ENCODE measurements around the gene MTX3.
A peak's percentile ranks its signal among the peaks of the same experiment; 100 is the strongest.

Gene MTX3

DNA sequence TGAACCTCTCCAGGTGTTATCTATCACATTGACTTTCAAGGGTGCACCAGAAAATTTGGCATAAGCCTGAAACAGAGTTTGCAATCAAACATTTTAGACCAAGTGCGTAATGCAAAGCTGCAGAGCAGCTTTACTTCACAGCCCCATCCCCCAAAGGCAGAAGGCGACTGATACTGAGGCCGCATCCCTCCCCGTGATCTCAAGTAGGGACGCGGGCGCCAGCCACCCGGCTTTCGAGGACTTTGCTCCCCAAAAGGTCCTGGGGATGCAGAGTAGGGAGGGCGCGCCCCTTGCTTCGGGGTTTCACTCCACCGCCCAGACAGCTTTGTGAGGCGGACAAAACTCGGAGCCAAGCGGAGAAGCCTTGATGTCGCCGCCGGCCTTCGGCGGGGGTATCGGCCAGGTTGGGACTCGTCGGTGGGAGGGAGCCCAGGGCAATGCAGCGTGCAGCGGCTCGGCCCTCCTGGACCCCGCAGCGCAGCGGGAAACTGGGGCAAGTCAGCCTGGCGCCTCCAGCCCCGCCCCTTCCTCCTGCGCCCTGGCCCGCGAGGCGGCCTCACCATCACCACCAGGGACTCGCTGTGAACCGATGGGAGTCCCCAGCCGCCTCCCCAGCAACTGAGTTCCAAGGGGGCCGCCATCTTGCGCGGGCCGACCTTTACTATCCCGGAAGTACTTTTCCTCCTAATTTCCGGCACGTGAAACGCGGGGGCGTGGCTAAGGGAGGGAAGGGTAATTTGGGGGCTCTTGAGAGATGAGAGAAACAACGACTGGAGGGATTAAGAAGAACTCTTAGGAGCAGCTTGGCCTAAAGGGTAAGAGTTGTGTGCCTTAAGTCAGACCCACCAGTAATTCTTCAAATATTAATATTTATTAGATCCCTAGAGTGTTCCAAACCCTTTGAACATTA lies at the start of gene MTX3:
TSS of gene MTX3 (minus strand) at position 665 of the 910 bp plus-strand sequence. CDS start at position 641, 24 bp downstream.
- DNase-seq, result peak; percentile 75 to 81

DNA sequence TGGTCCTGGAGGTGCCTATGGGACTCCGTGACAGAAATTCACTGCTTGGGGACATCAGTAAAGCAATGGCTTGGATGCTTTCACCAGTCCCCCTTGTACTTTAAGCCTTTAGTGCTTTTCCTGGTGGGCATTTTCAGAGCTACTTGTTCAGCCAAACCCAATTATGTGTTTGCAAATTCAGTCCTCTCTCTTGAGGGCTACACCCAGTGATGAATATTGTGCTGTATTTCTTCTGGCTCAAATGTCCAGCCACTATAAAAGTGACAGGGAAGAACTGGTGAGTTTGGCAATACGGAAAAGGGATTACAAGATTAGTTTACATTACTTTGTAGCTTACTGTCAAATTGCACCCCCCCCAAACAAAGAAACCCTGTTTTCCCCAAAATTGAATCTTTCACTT lies 48.6 kb upstream of the MTX3 start:
- DNase-seq, result no peak

- no peak for DNase-seq
Measured at GRCh38 chr5:80037366-80037765, 46.3 kb upstream of the MTX3 start.

DNA sequence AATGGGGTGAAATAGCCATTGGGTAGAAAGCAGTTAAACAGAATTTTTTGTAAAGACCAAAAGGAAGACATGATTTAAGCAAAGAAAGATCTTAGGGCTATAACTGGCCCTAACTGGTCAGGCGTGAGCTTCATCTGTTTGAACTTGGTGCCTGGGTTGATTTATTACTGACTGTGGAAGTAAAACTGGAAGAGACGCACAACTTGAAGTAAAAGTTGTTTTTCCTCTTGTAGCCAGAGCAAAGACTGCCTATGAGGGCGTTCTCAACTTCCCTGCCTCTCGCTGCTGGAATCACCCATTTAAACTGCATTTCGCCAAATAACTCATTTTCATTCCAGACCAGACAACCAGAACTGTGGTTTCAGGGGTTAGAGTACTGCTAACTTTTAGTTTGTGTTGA lies 45.6 kb upstream of the MTX3 start:
- DNase-seq, result no peak

DNA sequence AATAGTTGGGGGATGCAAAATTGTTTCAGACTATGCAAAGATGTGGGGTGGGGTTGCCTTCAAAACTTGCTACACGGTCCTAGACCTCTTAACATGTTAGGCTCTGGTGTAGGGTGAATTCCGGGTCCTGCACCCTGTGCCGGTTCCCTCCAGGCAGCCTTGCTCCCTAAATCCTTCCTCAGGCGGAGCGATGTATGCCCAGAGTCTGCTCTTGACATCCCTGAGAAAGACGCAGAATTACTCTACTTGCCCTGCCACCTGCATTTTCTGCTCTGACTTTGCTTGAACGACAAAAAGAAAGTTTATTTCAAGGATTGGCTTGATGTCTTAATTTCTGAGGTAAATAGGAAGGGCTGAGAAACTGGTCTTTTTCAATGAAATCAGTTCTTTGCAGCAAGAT lies 44.8 kb upstream of the MTX3 start:
- no peak for DNase-seq

DNA sequence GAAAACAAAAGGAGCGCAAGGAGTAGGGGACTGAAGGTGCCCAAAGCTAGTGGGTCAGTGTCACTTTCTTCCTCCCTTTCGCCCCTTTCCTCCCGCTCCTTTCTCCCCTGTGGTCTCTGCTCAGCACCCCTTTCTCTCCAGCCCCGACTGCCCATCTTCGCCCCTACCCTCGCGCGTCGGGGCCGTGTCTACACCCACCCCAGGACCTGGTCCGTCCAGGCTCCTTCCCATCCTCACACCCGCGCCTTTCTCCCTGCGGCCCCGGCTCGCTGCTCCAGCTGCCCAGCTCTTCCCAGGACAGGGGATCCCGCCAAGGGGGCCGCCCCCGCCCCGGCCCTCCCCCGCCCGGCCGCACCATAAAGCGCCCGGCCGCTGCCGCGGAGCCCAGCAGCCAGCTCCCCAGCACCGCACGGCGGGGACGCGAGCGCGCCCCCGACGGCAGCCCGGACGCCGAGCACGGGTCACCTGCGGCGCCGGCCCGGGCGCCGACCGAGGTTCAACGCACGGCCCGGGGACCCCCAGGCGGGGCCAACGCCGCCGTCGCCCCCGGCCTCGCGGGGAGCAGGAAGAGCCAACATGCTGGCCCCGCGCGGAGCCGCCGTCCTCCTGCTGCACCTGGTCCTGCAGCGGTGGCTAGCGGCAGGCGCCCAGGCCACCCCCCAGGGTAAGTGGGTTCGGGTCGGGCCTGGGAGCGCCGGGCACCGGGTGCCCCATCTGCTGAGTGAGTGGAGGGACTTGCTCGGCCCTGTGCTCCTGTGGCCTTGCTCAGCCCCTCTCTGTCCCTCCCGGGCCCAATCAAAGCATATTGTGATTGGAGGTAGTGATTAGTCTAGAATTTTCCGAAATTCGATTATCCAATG lies 44.1 kb upstream of the MTX3 start, which contains the start of gene THBS4:
TSS of gene THBS4 (plus strand) at position 387 of the 860 bp plus-strand sequence. CDS start at position 577, 190 bp downstream.
- DNase-seq, result no peak

DNA sequence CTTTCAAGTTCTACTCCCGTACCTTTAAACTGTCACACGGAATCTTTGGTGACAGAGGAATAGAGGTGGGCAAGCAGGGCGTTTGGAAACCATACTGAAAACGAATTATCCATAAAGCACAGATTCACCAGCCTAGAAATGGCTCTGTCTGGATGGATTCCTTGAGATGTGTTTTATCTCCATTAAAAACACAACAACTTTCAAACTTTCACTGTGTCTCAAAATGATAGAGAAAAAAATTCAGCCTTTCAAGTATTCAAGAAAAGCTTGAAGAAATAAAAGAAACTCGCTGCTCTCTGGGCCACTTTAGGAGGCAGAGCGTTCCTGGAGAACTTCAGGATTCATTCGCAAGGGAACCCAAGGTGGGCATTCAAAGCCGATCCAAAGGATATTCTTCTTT lies 43.5 kb upstream of the MTX3 start:
- no peak for DNase-seq

DNA sequence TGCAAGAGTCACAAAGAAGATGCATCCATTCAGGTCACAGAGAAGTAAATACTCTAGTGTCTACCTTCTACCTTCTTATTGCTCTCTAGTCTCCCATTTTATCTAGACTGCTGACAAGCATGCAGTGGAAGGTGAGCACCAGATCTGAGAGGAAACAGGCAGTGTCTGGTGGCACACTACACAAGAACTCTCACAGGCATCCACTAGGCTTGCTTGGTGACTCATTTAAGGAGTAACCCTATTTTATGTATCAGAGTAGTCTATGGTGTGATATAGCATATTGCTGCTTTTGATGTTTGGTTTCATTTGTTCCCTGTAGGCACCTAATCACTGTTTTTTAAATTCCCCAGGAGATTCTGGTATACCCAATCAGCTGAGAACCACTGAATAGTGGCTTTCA lies 42.5 kb upstream of the MTX3 start:
- DNase-seq, result no peak

- no peak for DNase-seq
Measured at GRCh38 chr5:80031109-80031508, 40.0 kb upstream of the MTX3 start.

DNA sequence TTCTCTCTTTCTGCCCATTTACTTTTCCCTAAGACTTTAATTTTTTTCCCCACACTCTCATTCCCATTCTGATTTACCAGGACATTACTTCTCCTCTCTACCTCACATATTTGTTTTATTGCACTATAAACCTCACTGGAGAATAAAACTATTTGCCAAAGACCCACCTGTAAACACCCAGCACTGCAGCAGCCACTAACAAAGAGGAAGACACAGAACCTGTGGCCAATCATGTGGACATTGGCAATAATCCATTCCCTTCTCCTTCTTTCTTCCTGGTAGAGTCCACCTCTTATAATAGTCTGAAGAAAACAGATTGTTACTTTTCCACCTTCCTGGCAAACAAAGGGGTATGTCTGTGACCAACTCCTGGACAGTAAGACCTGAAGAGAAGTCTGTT lies 35.8 kb upstream of the MTX3 start:
- DNase-seq, result no peak

DNA sequence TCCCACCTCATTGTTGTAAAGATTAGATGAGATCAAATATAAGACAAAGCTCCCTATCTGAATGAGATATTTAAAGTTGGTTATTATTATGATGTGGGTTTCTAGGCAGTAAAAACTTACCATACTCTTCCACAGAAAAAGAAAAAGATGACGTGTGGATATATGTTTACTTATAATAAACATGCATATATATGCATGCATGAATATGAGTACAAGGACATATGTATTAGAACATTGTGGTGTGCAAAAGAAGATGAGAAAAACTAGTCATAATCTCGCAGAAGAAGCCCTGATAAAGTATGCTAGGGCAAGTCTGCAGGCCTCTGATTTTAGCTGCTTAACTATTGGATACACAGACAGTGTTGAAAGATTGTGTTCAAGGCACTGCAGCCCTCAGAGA lies 34.0 kb upstream of the MTX3 start:
- DNase-seq, result no peak

DNA sequence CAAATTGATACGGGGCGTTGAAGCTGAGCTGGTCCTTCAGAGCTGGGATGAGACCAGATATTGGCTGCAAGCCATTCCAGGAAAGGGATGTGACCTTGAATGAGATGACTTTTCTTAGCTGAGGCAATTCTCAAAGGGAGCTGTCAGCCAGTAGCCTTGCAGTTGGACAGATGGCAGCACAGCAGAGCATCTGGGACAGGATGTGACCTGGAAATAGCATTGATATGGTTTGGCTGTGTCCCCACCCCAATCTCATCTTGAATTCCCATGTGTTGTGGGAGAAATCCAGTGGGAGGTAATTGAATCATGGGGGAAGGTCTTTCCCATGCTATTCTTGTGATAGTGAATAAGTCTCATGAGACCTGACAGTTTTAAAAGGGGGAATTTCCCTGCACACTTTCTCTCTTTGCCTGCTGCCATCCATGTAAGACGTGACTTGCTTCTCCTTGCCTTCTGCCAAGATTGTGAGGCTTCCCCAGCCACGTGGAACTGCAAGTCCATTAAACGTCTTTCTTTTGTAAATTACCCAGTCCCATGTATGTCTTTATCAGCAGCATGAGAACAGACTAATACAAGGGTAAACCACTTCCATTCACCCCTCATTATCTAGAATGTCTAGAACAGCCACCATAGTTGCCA lies 19.8 kb upstream of the MTX3 start:
- peak in 1 of 2 donors; percentile 29 for DNase-seq

DNA sequence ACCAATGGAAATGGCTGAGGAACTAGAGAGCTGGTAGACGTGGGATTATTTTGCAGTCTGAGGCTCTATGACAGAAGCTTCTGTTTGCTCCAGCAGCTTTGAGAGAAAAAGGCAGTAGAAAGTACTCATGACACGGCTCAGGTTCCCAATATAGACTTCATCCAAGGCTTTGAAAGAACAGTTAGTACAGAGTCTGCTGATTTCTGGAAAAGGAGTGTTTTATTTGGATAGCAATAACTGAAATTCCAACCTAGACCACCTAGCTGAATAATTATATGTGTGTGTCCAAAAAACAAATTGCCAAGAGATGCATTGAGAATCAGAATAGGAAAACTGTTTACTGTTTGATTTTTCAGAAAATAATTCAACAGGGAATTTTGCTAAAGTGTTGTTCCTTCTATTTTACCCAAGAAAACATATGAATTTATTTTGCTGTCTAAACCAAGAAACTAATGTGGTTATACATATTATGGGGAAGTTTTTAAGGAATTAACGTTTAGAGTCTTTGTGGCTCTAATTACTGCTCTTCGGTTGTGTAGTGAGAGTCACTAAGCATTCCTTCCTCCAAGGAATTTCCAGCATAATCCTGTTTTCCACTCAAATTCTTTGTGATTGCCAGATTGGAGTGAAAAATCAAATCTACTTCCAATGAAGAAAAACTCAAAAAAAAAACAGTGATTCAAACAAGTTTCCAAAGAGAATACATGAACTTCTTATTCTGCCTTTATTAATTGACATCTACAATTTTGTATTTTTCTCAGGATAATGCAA lies 18.1 kb upstream of the MTX3 start:
- DNase-seq, result no peak

GRCh38 chr5:80002677-80003076 lies 11.6 kb upstream of the MTX3 start:
- DNase-seq, result no peak

DNA sequence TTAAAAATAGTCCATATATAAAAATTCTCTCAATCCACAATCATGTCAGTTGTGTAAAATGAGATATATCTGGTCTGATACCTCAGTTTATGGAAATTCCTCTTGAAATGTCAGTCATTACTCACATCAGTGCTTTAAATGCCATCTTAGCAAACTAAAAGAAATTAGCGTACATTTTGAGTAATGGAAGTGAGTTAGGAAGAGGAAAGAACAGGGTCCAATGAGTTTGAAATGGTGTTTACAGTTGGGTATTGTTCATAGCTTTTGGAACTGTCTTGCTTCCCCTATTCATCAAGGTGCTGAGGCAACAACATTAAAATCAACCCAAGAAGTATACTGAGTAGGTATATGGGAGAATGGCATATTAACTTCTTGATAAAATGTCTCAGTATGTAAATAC lies 8.7 kb upstream of the MTX3 start:
- DNase-seq, result no peak

GRCh38 chr5:79992891-79993657 lies 2.0 kb upstream of the MTX3 start:
- no peak for DNase-seq

DNA sequence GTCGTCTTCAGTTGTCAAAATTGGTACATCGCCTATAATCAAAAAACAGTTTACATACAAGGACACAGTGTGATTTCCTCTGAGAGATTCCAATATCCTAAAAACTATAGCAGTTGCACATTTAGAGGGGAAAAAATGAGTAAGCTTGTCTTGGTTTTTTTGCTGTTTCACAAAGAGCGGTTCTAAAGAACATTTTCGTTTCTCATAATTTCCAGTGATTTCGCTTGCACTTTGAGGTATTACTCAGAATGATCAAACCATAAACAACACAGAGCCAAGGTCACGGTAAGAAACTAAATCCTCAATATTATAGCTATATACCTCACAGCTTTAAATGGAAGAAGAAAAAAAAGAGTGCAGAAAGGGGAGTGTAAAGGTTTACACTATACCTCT lies 861 bp downstream of the MTX3 start:
- peak in 1 of 2 donors; percentile 3 for DNase-seq

DNA sequence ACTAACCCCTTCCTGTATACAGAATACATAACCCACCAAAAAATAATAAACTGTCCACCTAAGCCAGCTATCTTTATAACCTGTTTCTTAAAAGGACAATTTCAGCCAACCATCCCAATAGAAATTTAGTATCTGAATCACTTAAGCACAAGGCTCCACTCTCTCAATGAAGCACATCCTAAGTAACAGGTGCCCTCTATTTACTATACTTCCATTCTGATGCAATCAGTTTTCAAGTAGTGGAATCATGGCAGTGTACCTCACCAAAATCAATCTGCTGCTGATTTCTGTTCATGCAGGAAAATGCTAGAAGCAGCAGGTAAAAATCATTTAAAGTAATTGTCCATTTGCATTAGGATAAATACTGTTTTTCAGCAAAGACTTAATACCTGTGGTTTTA lies 4.8 kb downstream of the MTX3 start:
- DNase-seq, result no peak

DNA sequence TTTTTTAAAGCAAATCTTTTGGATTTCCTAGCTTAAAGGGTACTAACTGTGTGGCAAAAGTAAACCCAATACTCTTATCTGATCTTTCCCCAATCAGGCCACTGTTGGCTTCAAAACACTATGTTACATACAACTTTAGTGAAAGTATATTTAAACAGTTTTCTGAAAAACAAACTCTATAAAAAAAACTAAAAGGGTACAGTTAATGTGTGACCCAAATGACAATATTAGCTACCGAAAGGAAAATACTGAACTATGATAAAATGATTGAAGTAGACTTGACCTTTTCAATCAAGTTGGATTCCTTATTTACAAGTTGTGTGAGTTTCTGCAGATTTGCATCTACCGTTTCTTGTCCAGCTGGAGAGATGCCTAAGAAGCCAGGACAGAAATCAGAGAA lies 5.8 kb downstream of the MTX3 start:
- no peak for DNase-seq

DNA sequence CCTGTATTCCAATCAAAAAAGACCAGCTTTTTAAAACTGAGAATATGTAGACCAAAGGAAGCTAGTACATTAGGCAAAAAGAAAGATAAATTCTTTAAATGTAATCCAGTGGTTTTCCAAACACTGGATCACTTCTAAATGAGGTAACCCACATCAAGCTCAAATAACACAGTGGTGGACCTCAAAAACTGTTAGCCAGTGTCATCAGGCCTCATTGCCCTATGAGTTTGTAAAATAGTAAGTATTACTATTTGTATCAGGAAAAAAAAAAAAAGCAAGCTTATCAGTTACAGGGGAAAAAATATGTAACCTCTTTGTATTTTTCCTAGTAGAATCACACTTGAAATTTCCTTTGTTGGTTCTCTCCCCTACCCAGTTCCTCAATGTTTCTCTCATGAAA lies 6.7 kb downstream of the MTX3 start:
- DNase-seq, result no peak

DNA sequence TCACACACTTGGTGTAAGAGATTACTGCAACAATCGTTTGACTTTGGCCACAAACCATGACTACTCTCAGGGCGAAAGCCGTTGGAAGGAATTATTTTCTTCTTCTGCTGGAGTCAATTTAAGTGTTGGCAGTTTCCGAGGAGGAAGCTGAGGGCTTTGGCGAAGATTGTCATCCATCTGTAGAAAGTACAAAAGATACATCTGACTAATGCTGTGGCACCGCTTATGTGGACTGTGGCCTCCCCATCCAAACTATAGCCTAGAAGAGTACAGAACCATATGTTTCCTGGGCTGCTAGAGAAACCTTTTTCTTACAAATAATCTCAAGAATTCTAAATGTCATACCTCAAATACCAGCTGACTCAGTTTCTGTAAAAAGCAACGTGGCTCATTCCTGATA lies 7.4 kb downstream of the MTX3 start:
- DNase-seq, result no peak

- DNase-seq, result no peak
Measured at GRCh38 chr5:79982136-79982535, 8.9 kb downstream of the MTX3 start.
